ENCODE data around the gene CASK. TPM values are rescaled to one million over a fixed set of nuclear protein-coding genes. Genes with fewer than 3 reads are reported as not detected.

The CASK gene
- total RNA-seq, 2 donors from 2014 or later: 35.6 to 95.6 TPM

DNA sequence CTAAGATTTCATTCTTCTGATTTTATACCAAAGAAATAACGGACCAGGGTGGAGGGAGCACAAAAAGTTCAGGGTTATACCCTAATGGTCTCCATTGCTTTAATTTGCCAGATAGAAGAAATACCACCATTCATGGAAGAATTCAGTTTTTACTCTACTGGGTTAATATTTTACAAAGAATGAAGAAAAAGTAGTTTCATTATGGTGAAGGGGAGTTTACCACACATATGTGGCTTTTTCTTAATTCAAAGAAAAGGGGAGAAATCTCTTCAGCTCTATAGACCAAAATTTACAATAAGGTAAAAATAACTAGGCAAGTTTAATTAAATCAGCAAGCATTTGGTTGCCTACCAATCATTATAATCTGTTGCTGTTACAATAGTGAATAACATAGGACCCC, 37.6 kb downstream of the CASK start:
- no peak overlapping the region for H3K4me3 Mint-ChIP-seq
- no peak for ATAC-seq (replicated peaks)
- peaks cover 12% of the 10 kb centered on the region for H3K36me3 Mint-ChIP-seq (ENCODE audit: low read depth)
- H3K9me3 Mint-ChIP-seq: no peaks in the 10 kb centered on the region
- H3K4me1 Mint-ChIP-seq: peaks cover 22% of the 10 kb centered on the region
- H3K27me3 Mint-ChIP-seq: no peaks in the 10 kb centered on the region
- H3K27ac Mint-ChIP-seq: no peak overlapping the region

- H3K9me3 Mint-ChIP-seq: no peaks in the 10 kb centered on the region
- no peak for ATAC-seq (replicated peaks)
These were observed 42.2 kb downstream of the CASK start for GRCh38 chrX:41881166-41881565.

DNA sequence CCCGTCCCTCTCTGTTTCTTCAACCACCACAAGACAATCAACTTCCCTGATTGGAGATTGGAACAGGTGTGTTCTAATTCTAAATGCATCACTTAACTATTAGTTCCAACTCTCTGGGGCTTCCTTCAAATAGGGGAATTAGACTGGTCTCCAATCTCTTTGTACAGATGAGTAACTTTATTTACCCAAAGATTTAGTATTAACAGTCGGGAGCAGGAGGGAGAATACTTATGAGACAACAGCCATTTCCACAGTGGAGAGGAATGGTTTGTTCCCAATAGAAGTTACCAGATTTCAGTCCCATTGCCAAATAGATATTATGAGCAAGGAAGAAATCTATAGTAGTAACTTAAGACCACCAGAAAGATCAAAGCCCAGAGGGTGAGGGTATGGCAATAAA, 46.2 kb downstream of the CASK start:
- H3K4me1 Mint-ChIP-seq: peaks cover 16% of the 10 kb centered on the region
- no peak overlapping the region for H3K4me3 Mint-ChIP-seq
- H3K36me3 Mint-ChIP-seq (ENCODE audit: low read depth): no peaks in the 10 kb centered on the region
- H3K27ac Mint-ChIP-seq: no peak overlapping the region
- no peaks in the 10 kb centered on the region for H3K27me3 Mint-ChIP-seq
- no peak for ATAC-seq (replicated peaks)
- no peaks in the 10 kb centered on the region for H3K9me3 Mint-ChIP-seq

More at GRCh38 chrX:41881166-41881565, 42.2 kb downstream of the CASK start:
- Mint-ChIP-seq H3K27ac (no peak overlapping the region), H3K36me3 (ENCODE audit: low read depth) (no peaks in the 10 kb centered on the region), H3K4me3 (no peak overlapping the region), H3K4me1 (peaks cover 12% of the 10 kb centered on the region), H3K27me3 (no peaks in the 10 kb centered on the region)

DNA sequence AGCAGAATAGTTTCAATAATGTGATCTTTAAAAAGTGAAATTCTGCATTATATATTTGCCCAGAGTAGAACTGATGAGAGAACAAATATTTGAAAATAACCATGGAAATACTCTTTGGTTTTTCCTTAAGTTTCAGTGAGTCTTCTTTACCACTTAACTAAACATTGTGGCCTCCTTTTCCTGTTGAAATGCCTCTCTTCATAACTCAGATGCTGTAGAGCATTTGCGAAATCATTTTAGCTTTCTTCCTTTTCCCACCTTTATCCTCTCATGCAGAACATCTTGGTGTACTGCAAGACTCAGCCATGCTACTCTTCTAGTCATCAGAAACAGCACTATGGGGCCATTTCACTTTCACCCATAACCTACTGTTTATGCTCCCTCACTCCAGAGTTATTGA, 48.2 kb downstream of the CASK start:
- Mint-ChIP-seq H3K4me1 (peaks cover 8% of the 10 kb centered on the region), H3K27ac (no peak overlapping the region), H3K27me3 (no peaks in the 10 kb centered on the region), H3K36me3 (ENCODE audit: low read depth) (no peaks in the 10 kb centered on the region), H3K4me3 (no peak overlapping the region), H3K9me3 (no peaks in the 10 kb centered on the region)
- ATAC-seq (replicated peaks): no peak

DNA sequence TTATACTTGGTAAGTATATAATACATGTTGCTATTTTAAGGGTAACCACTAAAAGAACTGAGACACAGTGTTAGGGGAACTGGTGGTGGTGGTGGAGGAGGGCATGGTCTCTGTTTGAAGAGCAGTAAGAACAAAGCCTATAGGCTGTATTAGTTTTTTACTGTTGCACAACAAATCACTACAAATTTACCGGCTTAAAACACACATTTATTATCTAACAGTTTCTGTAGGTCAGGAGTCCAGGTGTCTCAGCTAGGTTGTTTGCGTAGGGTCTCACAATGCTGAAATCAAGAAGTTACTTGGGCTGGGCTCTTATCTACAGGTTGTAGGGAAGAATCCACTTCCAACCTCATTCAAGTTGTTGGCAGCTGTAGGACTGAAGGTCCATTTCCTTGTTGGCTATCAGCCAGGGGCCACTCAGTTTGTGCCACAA, 52.6 kb downstream of the CASK start:
- no peaks in the 10 kb centered on the region for H3K36me3 Mint-ChIP-seq (ENCODE audit: low read depth)
- no peak overlapping the region for H3K4me3 Mint-ChIP-seq
- H3K4me1 Mint-ChIP-seq: peaks cover 18% of the 10 kb centered on the region
- H3K27ac Mint-ChIP-seq: no peak overlapping the region
- ATAC-seq (replicated peaks): no peak
- H3K27me3 Mint-ChIP-seq: no peaks in the 10 kb centered on the region
- H3K9me3 Mint-ChIP-seq: no peaks in the 10 kb centered on the region

DNA sequence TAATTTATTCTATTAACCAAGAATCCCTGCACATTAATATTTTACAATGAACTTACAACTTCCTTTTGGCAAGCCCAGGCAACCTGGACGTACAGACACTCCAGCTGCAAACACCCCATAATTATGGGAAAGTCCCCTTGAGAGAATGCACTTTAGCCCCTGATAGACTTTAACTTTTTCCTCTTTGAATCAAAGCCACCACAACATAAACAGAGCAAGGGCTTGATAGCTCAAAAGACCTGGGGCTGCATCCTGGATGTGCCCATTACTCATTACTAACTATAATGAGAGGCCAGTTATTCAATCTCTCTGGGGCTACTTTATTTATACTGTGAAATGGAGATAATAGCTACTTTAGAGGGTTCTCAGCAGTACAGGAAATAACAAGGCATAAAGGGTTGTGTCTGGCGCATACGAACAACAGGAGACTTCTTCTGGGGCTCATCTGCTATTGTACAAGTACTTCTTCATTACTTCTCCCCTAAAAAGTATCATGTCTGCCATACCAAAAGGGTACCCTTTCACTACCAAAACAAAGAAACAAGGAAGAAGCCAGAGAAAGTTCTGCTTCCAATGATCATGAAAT, 54.9 kb downstream of the CASK start:
- no peaks in the 10 kb centered on the region for H3K9me3 Mint-ChIP-seq
- peaks cover 16% of the 10 kb centered on the region for H3K4me1 Mint-ChIP-seq
- peak overlapping the region; percentile 59 for H3K27ac Mint-ChIP-seq

DNA sequence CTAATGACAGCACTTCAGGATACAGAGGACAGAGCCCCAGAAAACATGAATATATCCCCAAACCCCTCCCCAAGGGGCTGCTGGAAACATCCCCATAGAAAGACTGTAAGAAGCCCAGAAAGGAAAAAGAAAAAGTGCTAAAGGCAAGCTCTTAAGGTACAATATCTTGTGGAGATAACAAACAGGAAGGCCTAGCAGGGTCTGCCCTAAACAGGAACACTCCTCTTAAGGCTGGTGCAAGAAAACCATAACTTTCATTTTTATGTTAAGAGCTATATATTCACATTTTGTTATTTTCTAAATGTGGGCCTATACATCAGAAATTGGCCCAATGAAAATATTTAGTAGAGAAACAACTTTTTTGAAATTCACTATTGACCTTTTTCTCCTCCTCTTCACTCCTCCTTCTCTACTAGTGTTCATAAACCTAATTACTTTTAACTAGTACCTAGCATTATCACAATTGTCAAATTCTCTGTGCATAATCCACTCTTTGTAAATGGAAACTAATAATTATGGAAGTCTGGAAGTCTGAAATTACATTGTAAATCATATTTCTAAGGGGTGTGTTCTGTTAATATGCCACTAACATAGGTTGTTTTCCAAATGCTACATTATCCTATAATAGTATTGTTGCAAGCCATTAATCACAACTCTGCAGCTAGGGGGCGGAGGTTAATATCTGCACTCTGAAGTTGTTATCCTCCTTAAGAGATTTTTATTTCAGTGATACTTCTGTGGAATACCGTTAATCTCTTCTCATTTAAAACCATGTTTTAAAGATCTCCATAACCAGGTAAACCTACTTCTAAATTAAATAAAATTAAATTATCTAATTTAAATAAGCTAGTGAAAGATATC, 59.8 kb downstream of the CASK start:
- H3K27me3 Mint-ChIP-seq: no peaks in the 10 kb centered on the region
- no peaks in the 10 kb centered on the region for H3K36me3 Mint-ChIP-seq (ENCODE audit: low read depth)
- H3K27ac Mint-ChIP-seq: peak overlapping the region; percentile 80
- peak overlapping the region; percentile 8 for H3K4me3 Mint-ChIP-seq
- H3K4me1 Mint-ChIP-seq: peaks cover 29% of the 10 kb centered on the region
- no peak for ATAC-seq (replicated peaks)
- no peaks in the 10 kb centered on the region for H3K9me3 Mint-ChIP-seq

More for the DNA sequence above, 54.9 kb downstream of the CASK start:
- Mint-ChIP-seq H3K36me3 (ENCODE audit: low read depth) (no peaks in the 10 kb centered on the region), H3K4me3 (peak overlapping the region; percentile 11), H3K27me3 (no peaks in the 10 kb centered on the region)
- ATAC-seq (replicated peaks): no peak

DNA sequence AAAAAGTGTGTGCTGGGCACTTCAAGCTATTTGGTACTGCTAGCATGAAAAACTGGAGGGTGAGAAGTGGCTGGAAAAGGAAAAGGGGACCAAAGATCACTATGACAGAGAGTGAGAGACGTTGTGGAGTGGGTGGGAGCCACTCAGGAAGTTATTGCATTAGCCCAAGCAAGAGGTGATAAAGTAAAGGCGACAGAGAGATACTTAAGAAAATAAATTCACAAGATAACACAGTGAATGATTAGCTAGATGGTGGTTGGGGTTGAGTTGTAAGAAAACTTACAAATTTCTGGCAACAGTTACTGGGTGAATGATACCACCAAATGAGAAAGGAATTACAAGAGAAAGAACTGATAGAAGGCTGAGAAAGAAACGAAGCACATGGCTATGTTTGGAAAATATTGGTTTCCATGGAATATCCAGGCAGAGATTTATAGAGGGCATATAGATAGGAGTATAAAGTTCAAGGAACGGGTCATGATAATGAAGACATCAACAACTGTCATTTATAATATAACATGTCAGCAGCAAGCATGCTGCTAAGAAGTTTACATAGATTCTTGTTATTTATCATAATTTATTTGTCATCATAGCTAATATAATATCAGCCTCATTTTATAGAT, 60.7 kb downstream of the CASK start:
- Mint-ChIP-seq H3K27ac (peak overlapping the region; percentile 80), H3K27me3 (no peaks in the 10 kb centered on the region)
- no peak for ATAC-seq (replicated peaks)

GRCh38 chrX:41858161-41858775, 65.1 kb downstream of the CASK start:
- no peak overlapping the region for H3K27ac Mint-ChIP-seq
- ATAC-seq (replicated peaks): no peak
- H3K27me3 Mint-ChIP-seq: no peaks in the 10 kb centered on the region
- no peaks in the 10 kb centered on the region for H3K9me3 Mint-ChIP-seq
- H3K36me3 Mint-ChIP-seq (ENCODE audit: low read depth): peaks cover 5% of the 10 kb centered on the region
- peaks cover 19% of the 10 kb centered on the region for H3K4me1 Mint-ChIP-seq
- H3K4me3 Mint-ChIP-seq: no peak overlapping the region

More for the DNA sequence above, 60.7 kb downstream of the CASK start:
- Mint-ChIP-seq H3K9me3 (no peaks in the 10 kb centered on the region), H3K4me1 (peaks cover 26% of the 10 kb centered on the region), H3K36me3 (ENCODE audit: low read depth) (no peaks in the 10 kb centered on the region), H3K4me3 (peak overlapping the region; percentile 8)

DNA sequence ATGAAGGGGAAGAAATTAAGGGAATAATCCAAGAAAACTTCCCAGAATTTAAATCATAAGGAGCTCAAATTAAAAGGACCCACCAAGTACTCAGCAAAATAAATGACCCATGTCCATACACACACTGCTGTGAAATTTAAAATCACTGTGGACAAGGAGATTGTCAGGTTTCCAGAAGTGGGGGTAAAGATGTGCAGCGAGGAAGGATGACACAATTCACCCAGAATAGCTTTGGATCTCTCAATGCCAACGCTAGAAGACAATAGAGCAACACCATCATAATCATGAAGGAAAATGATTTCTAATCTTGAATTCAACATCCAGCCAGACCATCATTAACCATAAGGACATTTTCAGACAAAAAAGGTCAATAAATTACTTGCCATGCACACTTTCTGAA, 65.7 kb downstream of the CASK start:
- Mint-ChIP-seq H3K4me1 (peaks cover 13% of the 10 kb centered on the region), H3K27me3 (no peaks in the 10 kb centered on the region), H3K36me3 (ENCODE audit: low read depth) (peaks cover 10% of the 10 kb centered on the region), H3K27ac (no peak overlapping the region), H3K9me3 (no peaks in the 10 kb centered on the region), H3K4me3 (no peak overlapping the region)
- ATAC-seq (replicated peaks): no peak

DNA sequence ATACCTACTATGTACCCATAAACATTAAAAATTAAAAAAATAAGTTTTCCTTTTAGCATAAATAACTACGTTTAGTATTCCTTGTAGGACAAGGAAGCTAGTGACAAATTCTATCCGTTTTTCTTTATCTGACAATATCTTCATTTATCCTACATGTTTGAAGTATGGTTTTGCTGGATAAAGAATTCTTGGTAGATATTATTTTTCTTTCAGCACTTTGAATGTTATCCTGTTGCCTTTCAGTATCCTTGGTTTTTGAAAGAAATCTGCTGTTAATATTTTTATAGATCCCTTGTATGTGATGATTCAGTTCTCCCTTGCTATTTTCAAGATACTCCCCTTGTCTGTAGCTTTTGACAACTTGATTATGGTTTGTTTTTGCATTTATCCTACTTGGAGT, 76.6 kb downstream of the CASK start:
- peaks cover 11% of the 10 kb centered on the region for H3K9me3 Mint-ChIP-seq

GRCh38 chrX:41837270-41837944, 85.9 kb downstream of the CASK start:
- no peaks in the 10 kb centered on the region for H3K9me3 Mint-ChIP-seq
- no peak overlapping the region for H3K4me3 Mint-ChIP-seq
- peaks cover 30% of the 10 kb centered on the region for H3K36me3 Mint-ChIP-seq (ENCODE audit: low read depth)
- H3K27ac Mint-ChIP-seq: peak overlapping the region; percentile 26
- no peaks in the 10 kb centered on the region for H3K27me3 Mint-ChIP-seq
- peak; percentile 46 for ATAC-seq (replicated peaks)
- peaks cover 4% of the 10 kb centered on the region for H3K4me1 Mint-ChIP-seq

More for the DNA sequence above, 76.6 kb downstream of the CASK start:
- Mint-ChIP-seq H3K4me3 (no peak overlapping the region), H3K27ac (no peak overlapping the region), H3K36me3 (ENCODE audit: low read depth) (peaks cover 88% of the 10 kb centered on the region), H3K27me3 (no peaks in the 10 kb centered on the region), H3K4me1 (no peaks in the 10 kb centered on the region)
- ATAC-seq (replicated peaks): no peak

GRCh38 chrX:41828826-41829225, 94.5 kb downstream of the CASK start:
- peaks cover 17% of the 10 kb centered on the region for H3K36me3 Mint-ChIP-seq (ENCODE audit: low read depth)
- no peak overlapping the region for H3K27ac Mint-ChIP-seq
- H3K4me3 Mint-ChIP-seq: no peak overlapping the region
- no peaks in the 10 kb centered on the region for H3K9me3 Mint-ChIP-seq
- no peaks in the 10 kb centered on the region for H3K27me3 Mint-ChIP-seq
- ATAC-seq (replicated peaks): no peak
- H3K4me1 Mint-ChIP-seq: peaks cover 6% of the 10 kb centered on the region

GRCh38 chrX:41827886-41828285, 95.5 kb downstream of the CASK start:
- ATAC-seq (replicated peaks): no peak
- Mint-ChIP-seq H3K9me3 (no peaks in the 10 kb centered on the region), H3K4me3 (no peak overlapping the region), H3K27ac (peak overlapping the region; percentile 30), H3K4me1 (peaks cover 6% of the 10 kb centered on the region), H3K36me3 (ENCODE audit: low read depth) (peaks cover 19% of the 10 kb centered on the region), H3K27me3 (no peaks in the 10 kb centered on the region)

All from activated T-helper 17 cell treated with anti-CD3 and anti-CD28 coated beads, Interleukin-2, amount 50 U/mL, for 72 hours (primary cell).